ENCODE results near the gene RNASEL. TPM values are rescaled to one million over a fixed set of nuclear protein-coding genes. Genes with fewer than 3 reads are reported as not detected.

RNASEL gene
- total RNA-seq, 2 experiments from 2014 or later: 3.5 to 3.7 TPM

DNA sequence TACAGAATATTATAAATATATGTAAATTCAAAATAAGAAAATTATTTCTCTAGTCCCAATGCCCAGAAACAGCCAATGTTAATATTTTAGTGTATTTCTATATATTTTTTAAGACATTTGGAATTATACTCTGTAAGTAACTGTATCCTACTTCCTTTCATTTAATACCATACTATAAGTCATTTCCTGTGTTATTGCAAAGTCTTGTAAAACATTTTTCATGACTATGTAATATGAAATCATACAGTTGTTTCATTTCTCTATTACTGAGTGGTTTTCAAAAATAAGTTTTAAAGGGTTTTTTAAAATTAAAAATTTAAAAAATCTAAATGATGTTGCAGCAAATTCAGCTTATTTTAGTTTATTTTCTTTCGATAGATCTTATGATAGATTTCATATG is 2.0 kb downstream of the RNASEL start:
- ChIA-PET CTCF (interaction anchor here (0.7 to 2.8 kb wide), 4 partner anchors 9 to 320 kb away, joined by 3 to 13 read pairs (median 5); no protein-coding TSS in a partner anchor), POLR2A (interaction anchor here (0.7 to 3.6 kb wide), 3 partner anchors 18 to 451 kb away, joined by 3 to 38 read pairs (median 32); partner anchors contain the start of gene RGS16)
- H3K9me3 ChIP-seq (ENCODE audit: control insufficient read depth in 1 of 2, insufficient read depth in 1 of 2, low read length in 2 of 2): no peaks in the 10 kb centered on the region
- peaks cover 2% of the 10 kb centered on the region for H3K9me3 Mint-ChIP-seq
- H3K27ac Mint-ChIP-seq: peak overlapping the region; percentile 99
- H3K4me3 Mint-ChIP-seq: no peak overlapping the region
- DNase-seq: no peak
- H3K4me3 ChIP-seq (ENCODE audit: low read length): no peak overlapping the region
- TF ChIP-seq, protein P1, sequence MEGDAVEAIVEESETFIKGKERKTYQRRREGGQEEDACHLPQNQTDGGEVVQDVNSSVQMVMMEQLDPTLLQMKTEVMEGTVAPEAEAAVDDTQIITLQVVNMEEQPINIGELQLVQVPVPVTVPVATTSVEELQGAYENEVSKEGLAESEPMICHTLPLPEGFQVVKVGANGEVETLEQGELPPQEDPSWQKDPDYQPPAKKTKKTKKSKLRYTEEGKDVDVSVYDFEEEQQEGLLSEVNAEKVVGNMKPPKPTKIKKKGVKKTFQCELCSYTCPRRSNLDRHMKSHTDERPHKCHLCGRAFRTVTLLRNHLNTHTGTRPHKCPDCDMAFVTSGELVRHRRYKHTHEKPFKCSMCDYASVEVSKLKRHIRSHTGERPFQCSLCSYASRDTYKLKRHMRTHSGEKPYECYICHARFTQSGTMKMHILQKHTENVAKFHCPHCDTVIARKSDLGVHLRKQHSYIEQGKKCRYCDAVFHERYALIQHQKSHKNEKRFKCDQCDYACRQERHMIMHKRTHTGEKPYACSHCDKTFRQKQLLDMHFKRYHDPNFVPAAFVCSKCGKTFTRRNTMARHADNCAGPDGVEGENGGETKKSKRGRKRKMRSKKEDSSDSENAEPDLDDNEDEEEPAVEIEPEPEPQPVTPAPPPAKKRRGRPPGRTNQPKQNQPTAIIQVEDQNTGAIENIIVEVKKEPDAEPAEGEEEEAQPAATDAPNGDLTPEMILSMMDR (IDR thresholded peaks at IDR 0.05): no peak
- ATAC-seq (ENCODE audit: poor library complexity): no peak
- H3K27me3 ChIP-seq (ENCODE audit: control insufficient read depth in 1 of 2, insufficient read depth in 2 of 2, low read length in 2 of 2): no peaks in the 10 kb centered on the region
- peaks cover 68% of the 10 kb centered on the region for H3K4me1 Mint-ChIP-seq (ENCODE audit: low read depth)
- H3K4me1 ChIP-seq (ENCODE audit: insufficient read depth, low read length): peaks cover 42% of the 10 kb centered on the region
- peaks cover 73% of the 10 kb centered on the region for H3K36me3 Mint-ChIP-seq (ENCODE audit: low read depth)
- H3K27ac ChIP-seq (ENCODE audit: low read depth in 1 of 2, low read length in 2 of 2): no peak overlapping the region
- peaks cover 31% of the 10 kb centered on the region for H3K36me3 ChIP-seq (ENCODE audit: insufficient read depth, low read length)
- intact Hi-C loops (cut with DNase I, micrococcal nuclease): loop anchor here (5.0 to 10.0 kb wide), 2 partner anchors 250 to 1952 kb away; partner anchors contain the start of genes DHX9 (in 1 of the 2) and XPR1 (in 1 of the 2)
- H3K27me3 Mint-ChIP-seq: no peaks in the 10 kb centered on the region

DNA sequence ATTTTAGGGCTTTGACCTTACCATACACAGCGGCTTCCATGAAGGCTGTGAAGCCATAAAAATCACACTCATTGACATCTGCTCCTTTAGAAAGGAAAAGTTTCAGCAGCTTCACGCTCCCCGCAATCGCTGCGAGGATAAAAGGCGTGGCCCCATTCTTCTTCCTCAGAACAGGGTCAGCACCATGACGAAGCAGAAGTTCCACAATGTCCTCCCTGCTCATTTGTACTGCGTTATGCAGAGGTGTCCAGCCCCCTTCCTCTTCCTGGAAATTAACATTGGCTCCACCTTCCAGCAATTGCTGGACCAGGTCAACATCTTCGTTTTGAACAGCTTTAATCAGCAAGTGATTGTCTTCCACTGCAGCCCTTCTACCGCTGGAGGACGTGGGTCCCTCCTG is 2.7 kb downstream of the RNASEL start:
- H3K36me3 Mint-ChIP-seq (ENCODE audit: low read depth): peaks cover 81% of the 10 kb centered on the region
- DNase-seq: no peak
- peaks cover 2% of the 10 kb centered on the region for H3K9me3 Mint-ChIP-seq
- H3K27me3 ChIP-seq (ENCODE audit: control insufficient read depth in 1 of 2, insufficient read depth in 2 of 2, low read length in 2 of 2): no peaks in the 10 kb centered on the region
- H3K27ac ChIP-seq (ENCODE audit: low read depth in 1 of 2, low read length in 2 of 2): no peak overlapping the region
- intact Hi-C loops (cut with DNase I, micrococcal nuclease): loop anchor here (5.0 to 10.0 kb wide), 2 partner anchors 251 to 1952 kb away; partner anchors contain the start of genes DHX9 (in 1 of the 2) and XPR1 (in 1 of the 2)
- no peaks in the 10 kb centered on the region for H3K27me3 Mint-ChIP-seq
- ChIA-PET CTCF (interaction anchor here (1.7 to 2.8 kb wide), 2 partner anchors 9 to 15 kb away, joined by 7 to 13 read pairs; no protein-coding TSS in a partner anchor), POLR2A (interaction anchor here (3.6 kb wide), 1 partner anchor 29 kb away, joined by 32 read pairs; no protein-coding TSS in a partner anchor)
- no peak for ATAC-seq (ENCODE audit: poor library complexity)
- H3K27ac Mint-ChIP-seq: no peak overlapping the region
- H3K36me3 ChIP-seq (ENCODE audit: insufficient read depth, low read length): peaks cover 37% of the 10 kb centered on the region
- H3K4me1 Mint-ChIP-seq (ENCODE audit: low read depth): peaks cover 71% of the 10 kb centered on the region
- no peak overlapping the region for H3K4me3 ChIP-seq (ENCODE audit: low read length)
- H3K9me3 ChIP-seq (ENCODE audit: control insufficient read depth in 1 of 2, insufficient read depth in 1 of 2, low read length in 2 of 2): no peaks in the 10 kb centered on the region
- peaks cover 42% of the 10 kb centered on the region for H3K4me1 ChIP-seq (ENCODE audit: insufficient read depth, low read length)
- TF ChIP-seq, protein P1 (IDR thresholded peaks at IDR 0.05): no peak
- peak overlapping the region; percentile 42 for H3K4me3 Mint-ChIP-seq

DNA sequence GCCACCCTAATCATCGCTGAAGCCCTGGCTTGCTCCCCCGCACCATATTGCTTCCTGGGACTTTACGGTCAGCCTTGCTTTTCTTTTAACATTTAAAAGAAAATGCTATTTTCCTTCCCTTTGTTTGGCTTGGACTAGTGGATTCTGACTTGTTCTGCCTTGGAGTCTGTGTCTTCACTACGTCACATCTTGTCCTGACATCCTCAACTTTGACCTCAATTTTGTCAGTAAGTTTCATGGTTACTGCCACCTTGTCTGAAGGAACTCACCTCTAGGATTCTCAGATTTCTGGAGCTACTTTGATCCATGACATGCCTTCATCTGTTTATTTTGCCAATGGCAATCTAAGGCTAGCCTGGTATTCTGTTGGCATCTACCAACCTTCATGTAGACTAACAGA is 4.3 kb downstream of the RNASEL start:
- intact Hi-C loops (cut with DNase I, micrococcal nuclease): loop anchor here (5.0 to 10.0 kb wide), 2 partner anchors 253 to 1950 kb away; partner anchors contain the start of genes DHX9 (in 1 of the 2) and XPR1 (in 1 of the 2)
- H3K27me3 ChIP-seq (ENCODE audit: control insufficient read depth in 1 of 2, insufficient read depth in 2 of 2, low read length in 2 of 2): no peaks in the 10 kb centered on the region
- no peak overlapping the region for H3K4me3 ChIP-seq (ENCODE audit: low read length)
- ATAC-seq (ENCODE audit: poor library complexity) (no peak), DNase-seq (no peak)
- Mint-ChIP-seq H3K4me3 (peak overlapping the region; percentile 61), H3K36me3 (ENCODE audit: low read depth) (peaks cover 93% of the 10 kb centered on the region), H3K27ac (no peak overlapping the region), H3K27me3 (no peaks in the 10 kb centered on the region), H3K9me3 (peaks cover 2% of the 10 kb centered on the region), H3K4me1 (ENCODE audit: low read depth) (peaks cover 79% of the 10 kb centered on the region)
- peaks cover 42% of the 10 kb centered on the region for H3K4me1 ChIP-seq (ENCODE audit: insufficient read depth, low read length)
- no peak overlapping the region for H3K27ac ChIP-seq (ENCODE audit: low read depth in 1 of 2, low read length in 2 of 2)
- ChIA-PET CTCF (interaction anchor here (1.0 kb wide), 1 partner anchor 11 kb away, joined by 3 read pairs; no protein-coding TSS in a partner anchor), POLR2A (no interaction called here)
- TF ChIP-seq, protein P1 (IDR thresholded peaks at IDR 0.05): no peak
- H3K9me3 ChIP-seq (ENCODE audit: control insufficient read depth in 1 of 2, insufficient read depth in 1 of 2, low read length in 2 of 2): no peaks in the 10 kb centered on the region
- peaks cover 53% of the 10 kb centered on the region for H3K36me3 ChIP-seq (ENCODE audit: insufficient read depth, low read length)

Data from CD4-positive, alpha-beta T cell (primary cell).